WTC11 (cell line): ENCODE results near the gene OGA. TPM values are rescaled to one million over a fixed set of nuclear protein-coding genes. Genes with fewer than 3 reads are reported as not detected.

Experiments used
- ATAC-seq: fragments of 200-7000 bp; cut with Tn5 transposase; 2 replicates; pipeline ENCODE4 v1.10.0; 2021; ENCODE audit warnings: mild to moderate bottlenecking, moderate library complexity
- CTCF ChIA-PET: fragments of 300-600 bp; sonication (Branson Sonifier 250); formaldehyde crosslinking; loops from one replicate; lab custom pipeline; 2021; ENCODE audit warnings: antibody characterized with exemption; lab: Charles Lee
- POLR2A ChIA-PET: fragments of 350-600 bp; sonication (Branson Sonifier 250); formaldehyde crosslinking; loops from one replicate; lab custom pipeline; 2021; ENCODE audit warnings: antibody characterized with exemption; lab: Charles Lee
- DNase-seq: peaks from one replicate; pipeline ENCODE4 v3.0.0; 2021; ENCODE audit warnings: low spot score
- H3K27ac Mint-ChIP-seq: 2 replicates; pipeline ENCODE4 v1.8.0; 2021; ENCODE audit warnings: mixed read lengths
- H3K27me3 Mint-ChIP-seq: 2 replicates; pipeline ENCODE4 v1.8.0; 2021; ENCODE audit warnings: low read depth, mild to moderate bottlenecking, moderate library complexity, mixed read lengths
- H3K36me3 Mint-ChIP-seq: 2 replicates; pipeline ENCODE4 v1.8.0; 2021; ENCODE audit warnings: mixed read lengths
- H3K4me1 Mint-ChIP-seq: 2 replicates; pipeline ENCODE4 v1.8.0; 2022; ENCODE audit warnings: mixed read lengths
- H3K4me3 Mint-ChIP-seq: 2 replicates; pipeline ENCODE4 v1.8.0; 2021; ENCODE audit warnings: mild to moderate bottlenecking, moderate library complexity, mixed read lengths
- H3K9me3 Mint-ChIP-seq: 2 replicates; pipeline ENCODE4 v1.8.0; 2021; ENCODE audit warnings: mixed read lengths
- E2F5 ChIP-seq: sonication (generic); formaldehyde crosslinking; IDR thresholded peaks from 2 replicates; pipeline ENCODE4 v1.8.1; 2022; ENCODE audit warnings: mild to moderate bottlenecking, moderate library complexity, missing genetic modification reagents
- ELF4 ChIP-seq: sonication (generic); formaldehyde crosslinking; IDR thresholded peaks from 2 replicates; pipeline ENCODE4 v1.8.1; 2022; ENCODE audit warnings: low read depth, mild to moderate bottlenecking, moderate library complexity, missing genetic modification reagents
- ESRRA ChIP-seq: sonication (generic); formaldehyde crosslinking; IDR thresholded peaks from 2 replicates; pipeline ENCODE4 v1.8.1; 2022; ENCODE audit warnings: mild to moderate bottlenecking, missing genetic modification reagents, borderline replicate concordance
- FOXJ3 ChIP-seq: sonication (generic); formaldehyde crosslinking; IDR thresholded peaks from 2 replicates; pipeline ENCODE4 v1.9.0; 2021; ENCODE audit warnings: missing genetic modification reagents, mild to moderate bottlenecking, borderline replicate concordance
- HMGA2 ChIP-seq: fragments of 250-450 bp; sonication (Bioruptor Pico); IDR thresholded peaks from 2 replicates; pipeline ENCODE4 v1.4.0; 2021; ENCODE audit warnings: mild to moderate bottlenecking, moderate library complexity
- IRF1 ChIP-seq: sonication (generic); formaldehyde crosslinking; IDR thresholded peaks from 2 replicates; pipeline ENCODE4 v1.8.0; 2023; ENCODE audit warnings: missing genetic modification reagents
- JUN ChIP-seq: sonication (generic); formaldehyde crosslinking; IDR thresholded peaks from 2 replicates; pipeline ENCODE4 v1.8.0; 2023; ENCODE audit warnings: mild to moderate bottlenecking, missing genetic modification reagents
- KAT7 ChIP-seq: sonication (generic); formaldehyde crosslinking; IDR thresholded peaks from 2 replicates; pipeline ENCODE4 v1.8.1; 2023; ENCODE audit warnings: missing genetic modification reagents, mild to moderate bottlenecking, borderline replicate concordance
- NR3C1 ChIP-seq: sonication (generic); formaldehyde crosslinking; conservative IDR thresholded peaks from 2 replicates; pipeline ENCODE4 v1.8.1; 2023; ENCODE audit warnings: low read depth, mild to moderate bottlenecking, missing genetic modification reagents
- OVOL2 ChIP-seq: fragments of 250-450 bp; sonication (Bioruptor Pico); IDR thresholded peaks from 2 replicates; pipeline ENCODE4 v1.9.0; 2021; ENCODE audit warnings: mild to moderate bottlenecking, borderline replicate concordance
- PREB ChIP-seq: sonication (generic); formaldehyde crosslinking; IDR thresholded peaks from 2 replicates; pipeline ENCODE4 v1.8.1; 2022; ENCODE audit warnings: mild to moderate bottlenecking, missing genetic modification reagents, moderate library complexity, borderline replicate concordance
- RELA ChIP-seq: sonication (generic); formaldehyde crosslinking; IDR thresholded peaks from 2 replicates; pipeline ENCODE4 v1.8.1; 2022; ENCODE audit warnings: missing genetic modification reagents, mild to moderate bottlenecking, borderline replicate concordance
- SOX15 ChIP-seq: fragments of 250-450 bp; sonication (Bioruptor Pico); IDR thresholded peaks from 2 replicates; pipeline ENCODE4 v1.9.0; 2021; ENCODE audit warnings: mild to moderate bottlenecking
- SP1 ChIP-seq: sonication (generic); formaldehyde crosslinking; conservative IDR thresholded peaks from 2 replicates; pipeline ENCODE4 v1.8.1; 2022; ENCODE audit warnings: missing genetic modification reagents
- TCF7 ChIP-seq: sonication (generic); formaldehyde crosslinking; IDR thresholded peaks from 2 replicates; pipeline ENCODE4 v1.8.0; 2022; ENCODE audit warnings: mild to moderate bottlenecking, low read depth, missing genetic modification reagents, moderate library complexity
- TEAD1 ChIP-seq: sonication (generic); formaldehyde crosslinking; IDR thresholded peaks from 2 replicates; pipeline ENCODE4 v1.8.0; 2022; ENCODE audit warnings: mild to moderate bottlenecking, missing genetic modification reagents
- USF2 ChIP-seq: sonication (generic); formaldehyde crosslinking; IDR thresholded peaks from 2 replicates; pipeline ENCODE4 v1.8.1; 2023; ENCODE audit warnings: mild to moderate bottlenecking, missing genetic modification reagents, moderate library complexity
- ZBTB21 ChIP-seq: sonication (generic); formaldehyde crosslinking; IDR thresholded peaks from 2 replicates; pipeline ENCODE4 v1.8.1; 2023; ENCODE audit warnings: mild to moderate bottlenecking, missing genetic modification reagents, borderline replicate concordance
- ZMAT4 ChIP-seq: fragments of 250-450 bp; sonication (Bioruptor Pico); IDR thresholded peaks from 2 replicates; pipeline ENCODE4 v1.9.0; 2021; ENCODE audit warnings: mild to moderate bottlenecking
- ZNF121 ChIP-seq: sonication (generic); formaldehyde crosslinking; IDR thresholded peaks from 2 replicates; pipeline ENCODE4 v1.8.0; 2023; ENCODE audit warnings: missing genetic modification reagents
- ZNF317 ChIP-seq: sonication (generic); formaldehyde crosslinking; IDR thresholded peaks from 2 replicates; pipeline ENCODE4 v1.8.1; 2023; ENCODE audit warnings: low read depth, mild to moderate bottlenecking, moderate library complexity, missing genetic modification reagents, borderline replicate concordance
- ZNF396 ChIP-seq: fragments of 250-450 bp; sonication (Bioruptor Pico); IDR thresholded peaks from 2 replicates; pipeline ENCODE4 v1.8.0; 2021; ENCODE audit warnings: mild to moderate bottlenecking, moderate library complexity, borderline replicate concordance
- ZNF425 ChIP-seq: fragments of 250-450 bp; sonication (Bioruptor Pico); conservative IDR thresholded peaks from 2 replicates; pipeline ENCODE4 v1.9.0; 2021; ENCODE audit warnings: mild to moderate bottlenecking
- ZNF671 ChIP-seq: fragments of 250-450 bp; sonication (Bioruptor Pico); IDR thresholded peaks from 2 replicates; pipeline ENCODE4 v1.8.0; 2021; ENCODE audit warnings: mild to moderate bottlenecking
- total RNA-seq: library from RNA; stranded (reverse); gene quantifications from 3 replicates; pipeline ENCODE4 v1.2.3, GENCODE V29; 2021

The OGA gene
- total RNA-seq, 1 experiment from 2014 or later: 111 TPM

GRCh38 chr10:101840741-101841453 lies 22.7 kb upstream of the OGA start (continued):
- TF ChIP-seq IRF1 (CRISPR knock-in tag) (no peak), TCF7 (CRISPR knock-in tag) (no peak), KAT7 (0 out of 2 replicates have a peak, but pooled peaks have one; percentile 74), NR3C1 (no peak)

GRCh38 chr10:101840102-101840684 lies 21.9 kb upstream of the OGA start:
- ChIA-PET CTCF (interaction anchor here (0.6 to 5.5 kb wide), 82 partner anchors 10 to 441 kb away, joined by 3 to 304 read pairs (median 6); partner anchors contain the start of genes ARMH3, DPCD, GBF1 and HPS6), POLR2A (interaction anchor here (0.6 to 2.7 kb wide), 10 partner anchors 22 to 1371 kb away, joined by 3 to 34 read pairs (median 3); partner anchors contain the start of gene OGA)
- peak overlapping the region; percentile 91 for H3K4me3 Mint-ChIP-seq
- peaks cover 25% of the 10 kb centered on the region for H3K27me3 Mint-ChIP-seq
- peak; percentile 47 for DNase-seq
- no peaks in the 10 kb centered on the region for H3K36me3 Mint-ChIP-seq
- peaks cover 43% of the 10 kb centered on the region for H3K4me1 Mint-ChIP-seq
- peak overlapping the region; percentile 79; the same call in 1 of the 2 replicates for H3K27ac Mint-ChIP-seq
- no peaks in the 10 kb centered on the region for H3K9me3 Mint-ChIP-seq
- TF ChIP-seq ZNF396 (CRISPR knock-in tag): no peak
- no peak for TF ChIP-seq ZNF121
- TF ChIP-seq, all 79 proteins: peak for 0
- peak; percentile 7 for ATAC-seq

GRCh38 chr10:101839416-101840063 lies 21.3 kb upstream of the OGA start:
- CTCF ChIA-PET: interaction anchor here (0.6 to 5.5 kb wide), 24 partner anchors 10 to 623 kb away, joined by 3 to 304 read pairs (median 14); partner anchors contain the start of genes HPS6, NPM3 and OGA
- Mint-ChIP-seq H3K4me3 (peak overlapping the region; percentile 91), H3K27me3 (peaks cover 25% of the 10 kb centered on the region), H3K9me3 (no peaks in the 10 kb centered on the region), H3K27ac (peak overlapping the region; percentile 75), H3K4me1 (peaks cover 48% of the 10 kb centered on the region), H3K36me3 (no peaks in the 10 kb centered on the region)
- POLR2A ChIA-PET: interaction anchor here (0.7 to 2.7 kb wide), 7 partner anchors 10 to 273 kb away, joined by 3 to 34 read pairs (median 3); partner anchors contain the start of gene OGA
- DNase-seq: peak; percentile 75
- ATAC-seq: peak; percentile 16
- TF ChIP-seq SOX15 (CRISPR knock-in tag) (no peak), SP1 (CRISPR knock-in tag) (peak; percentile 34; the same call in 1 of the 2 replicates), ZNF671 (no peak), PREB (CRISPR knock-in tag) (no peak), TCF7 (CRISPR knock-in tag) (no peak), ZNF121 (peak; percentile 99), USF2 (CRISPR knock-in tag) (no peak), ZNF396 (CRISPR knock-in tag) (no peak), RELA (CRISPR knock-in tag) (no peak), FOXJ3 (no peak), ESRRA (CRISPR knock-in tag) (no peak), HMGA2 (CRISPR knock-in tag) (no peak), ZNF425 (CRISPR knock-in tag) (no peak), E2F5 (no peak), TEAD1 (CRISPR knock-in tag) (no peak), JUN (no peak), ZBTB21 (CRISPR knock-in tag) (no peak), ZNF317 (CRISPR knock-in tag) (no peak), ELF4 (CRISPR knock-in tag) (no peak), OVOL2 (CRISPR knock-in tag) (no peak), ZMAT4 (CRISPR knock-in tag) (no peak)
